ENCODE data around the gene BRSK2.

Gene BRSK2

GRCh38 chr11:1469287-1469910, 79.7 kb downstream of the BRSK2 start:
- Histone ChIP-seq H3K4me3 (ENCODE audit: low read depth, low read length, poor library complexity, severe bottlenecking) (no peak overlapping the region), H3K9me2 (ENCODE audit: low read depth, low read length) (no peaks in the 10 kb centered on the region), H3K9me3 (ENCODE audit: low read length) (no peaks in the 10 kb centered on the region), H2AFZ (ENCODE audit: low read length) (no peak overlapping the region), H4K20me1 (ENCODE audit: insufficient read depth, low read length) (no peaks in the 10 kb centered on the region), H3K9ac (ENCODE audit: low read length) (no peak overlapping the region), H3K27ac (ENCODE audit: low read depth, low read length, poor library complexity, severe bottlenecking) (no peak overlapping the region), H3K27me3 (ENCODE audit: insufficient read depth, low read length) (no peaks in the 10 kb centered on the region), H3K79me2 (ENCODE audit: insufficient read depth, low read length) (no peaks in the 10 kb centered on the region), H3K4me1 (ENCODE audit: insufficient read depth, low read length, severe bottlenecking) (no peaks in the 10 kb centered on the region), H3F3A (ENCODE audit: insufficient read depth, low read length) (no peaks in the 10 kb centered on the region), H3K4me2 (ENCODE audit: low read length) (no peak overlapping the region), H3K36me3 (ENCODE audit: insufficient read depth, low read length) (no peaks in the 10 kb centered on the region)
- no peak for TF ChIP-seq CTCF (IDR thresholded peaks at IDR 0.05; ENCODE audit: low read length)
- TF ChIP-seq EZH2 (IDR thresholded peaks at IDR 0.05; ENCODE audit: borderline replicate concordance, low read length) = no peak

DNA sequence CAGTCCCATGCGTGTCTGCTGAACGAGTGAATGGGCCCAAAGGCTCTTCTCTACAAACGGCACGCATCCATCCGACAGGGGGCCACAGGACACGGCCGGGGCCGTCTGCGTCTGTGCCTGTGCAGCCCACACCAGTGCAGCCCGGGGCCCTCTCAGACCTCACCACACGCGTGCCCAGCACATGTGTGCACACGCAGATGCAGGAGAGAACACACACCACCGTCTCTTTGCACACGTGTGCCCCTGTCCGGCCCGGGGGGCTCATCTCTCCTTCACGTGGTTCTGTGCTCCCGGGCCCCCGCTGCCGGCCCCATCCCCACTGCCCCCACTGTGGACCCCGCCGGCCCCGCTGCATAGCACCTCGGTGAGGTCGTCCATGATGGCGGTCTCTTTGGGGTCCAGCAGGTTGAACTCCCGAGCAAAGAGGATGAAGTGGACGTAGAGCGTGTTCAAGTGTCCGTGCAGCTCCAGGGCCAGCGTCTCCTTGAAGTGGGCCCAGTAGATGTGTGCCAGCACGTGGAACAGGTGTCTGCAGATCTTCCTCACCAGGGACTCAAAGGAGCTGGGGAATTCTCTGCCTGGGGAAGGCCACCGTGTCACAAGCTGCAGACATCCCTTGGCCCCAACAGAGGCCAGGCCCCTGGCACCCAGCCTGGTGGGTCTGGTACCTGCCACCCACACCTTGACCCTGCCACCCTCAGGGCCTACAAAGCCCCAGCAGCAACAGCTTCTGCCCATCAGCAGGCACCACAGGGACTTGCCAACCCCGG, 80.4 kb downstream of the BRSK2 start:
- H3K4me2 ChIP-seq (ENCODE audit: low read length) = no peak overlapping the region
- H3K79me2 ChIP-seq (ENCODE audit: insufficient read depth, low read length) = no peaks in the 10 kb centered on the region
- no peaks in the 10 kb centered on the region for H3F3A ChIP-seq (ENCODE audit: insufficient read depth, low read length)
- no peak overlapping the region for H3K9ac ChIP-seq (ENCODE audit: low read length)
- TF ChIP-seq CTCF (IDR thresholded peaks at IDR 0.05; ENCODE audit: low read length) = no peak
- no peak for TF ChIP-seq EZH2 (IDR thresholded peaks at IDR 0.05; ENCODE audit: borderline replicate concordance, low read length)
- no peaks in the 10 kb centered on the region for H4K20me1 ChIP-seq (ENCODE audit: insufficient read depth, low read length)
- H3K9me2 ChIP-seq (ENCODE audit: low read depth, low read length) = no peaks in the 10 kb centered on the region
- no peak overlapping the region for H3K4me3 ChIP-seq (ENCODE audit: low read depth, low read length, poor library complexity, severe bottlenecking)
- no peak overlapping the region for H3K27ac ChIP-seq (ENCODE audit: low read depth, low read length, poor library complexity, severe bottlenecking)
- H3K27me3 ChIP-seq (ENCODE audit: insufficient read depth, low read length) = no peaks in the 10 kb centered on the region
- no peaks in the 10 kb centered on the region for H3K4me1 ChIP-seq (ENCODE audit: insufficient read depth, low read length, severe bottlenecking)
- H3K9me3 ChIP-seq (ENCODE audit: low read length) = no peaks in the 10 kb centered on the region
- H3K36me3 ChIP-seq (ENCODE audit: insufficient read depth, low read length) = no peaks in the 10 kb centered on the region
- H2AFZ ChIP-seq (ENCODE audit: low read length) = no peak overlapping the region

DNA sequence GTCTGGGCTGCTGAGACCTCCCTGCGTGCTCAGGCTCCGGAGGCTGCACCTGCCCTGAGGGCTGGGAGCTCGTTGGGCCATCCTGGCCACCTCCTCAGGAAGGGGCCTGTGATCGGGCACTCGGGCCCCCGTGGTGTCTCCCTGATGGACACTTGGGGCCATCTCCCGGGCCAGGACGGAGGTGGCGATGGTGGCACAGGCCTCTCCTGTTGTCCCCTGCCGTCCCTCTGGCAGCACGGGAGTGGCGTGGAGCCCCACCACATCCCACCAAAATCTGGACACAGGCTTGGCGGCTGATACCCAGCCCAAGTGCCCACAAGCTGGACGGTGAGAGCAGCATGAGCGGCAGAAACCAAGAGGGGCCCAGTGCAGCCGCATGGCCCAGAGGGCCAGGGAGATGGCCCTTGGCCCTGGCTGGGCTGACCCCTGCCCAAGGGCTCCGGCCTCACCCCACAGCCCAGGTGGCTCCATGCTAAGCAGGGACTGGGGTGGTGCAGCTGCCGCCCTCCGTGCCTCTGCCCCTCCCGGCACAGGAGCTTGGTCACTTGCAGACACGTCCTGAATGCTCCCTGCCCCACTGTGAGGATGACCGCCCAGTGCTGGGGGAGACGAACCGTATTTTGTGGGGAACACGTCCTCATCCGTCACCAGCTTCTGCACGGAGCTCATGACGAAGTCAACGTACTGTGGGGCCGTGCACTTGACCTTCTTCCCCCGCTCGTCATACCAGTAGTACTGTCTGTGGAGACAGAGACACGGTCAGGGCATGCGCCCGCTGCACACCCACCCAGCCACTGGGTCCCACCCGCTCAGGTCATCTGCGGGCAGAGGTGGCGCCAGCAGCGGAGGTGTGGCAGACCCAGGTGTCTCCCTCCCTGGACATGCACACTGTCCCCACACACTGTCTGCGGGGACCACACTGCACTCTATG, 81.2 kb downstream of the BRSK2 start:
- Histone ChIP-seq H3F3A (ENCODE audit: insufficient read depth, low read length) (no peaks in the 10 kb centered on the region), H3K9me3 (ENCODE audit: low read length) (no peaks in the 10 kb centered on the region), H3K9me2 (ENCODE audit: low read depth, low read length) (no peaks in the 10 kb centered on the region), H3K27ac (ENCODE audit: low read depth, low read length, poor library complexity, severe bottlenecking) (no peak overlapping the region), H3K9ac (ENCODE audit: low read length) (no peak overlapping the region), H3K4me3 (ENCODE audit: low read depth, low read length, poor library complexity, severe bottlenecking) (no peak overlapping the region), H4K20me1 (ENCODE audit: insufficient read depth, low read length) (no peaks in the 10 kb centered on the region), H2AFZ (ENCODE audit: low read length) (no peak overlapping the region), H3K4me1 (ENCODE audit: insufficient read depth, low read length, severe bottlenecking) (no peaks in the 10 kb centered on the region), H3K79me2 (ENCODE audit: insufficient read depth, low read length) (no peaks in the 10 kb centered on the region), H3K27me3 (ENCODE audit: insufficient read depth, low read length) (no peaks in the 10 kb centered on the region), H3K36me3 (ENCODE audit: insufficient read depth, low read length) (peaks cover 2% of the 10 kb centered on the region; the same call in 1 of the 2 replicates), H3K4me2 (ENCODE audit: low read length) (no peak overlapping the region)
- TF ChIP-seq EZH2 (IDR thresholded peaks at IDR 0.05; ENCODE audit: borderline replicate concordance, low read length) (no peak), CTCF (IDR thresholded peaks at IDR 0.05; ENCODE audit: low read length) (no peak)
